Heart left ventricle (tissue), 16 donors: ENCODE data around the gene ACACA. TPM values are rescaled to one million over a fixed set of nuclear protein-coding genes. Genes with fewer than 3 reads are reported as not detected.

ENCODE experiments used
- ATAC-seq, 4 donors: fragments of 200-7000 bp; cut with Tn5 transposase; one replicate each; pipeline ENCODE4 v1.9.1; 2020 to 2022; ENCODE audit warnings: moderate library complexity in 4 of 4, mild to moderate bottlenecking in 3 of 4, moderate number of reproducible peaks in 1 of 4
- DNase-seq, 5 donors: peaks; one replicate each; pipeline ENCODE4 v3.0.0-alpha.2; 2020
- H3K27ac ChIP-seq, 12 donors: fragments of 200-600 bp; sonication (generic) in 4 of 12; one replicate each; pipeline versions ENCODE4 v1.5.0 to v1.8.0; 2016 to 2022; ENCODE audit warnings: mild to moderate bottlenecking in 2 of 12
- H3K27me3 ChIP-seq, 9 donors: fragments of 200-600 bp; sonication (generic) in 2 of 9; one replicate each; pipeline versions ENCODE4 v1.5.1 to v1.8.0; 2016 to 2022; ENCODE audit warnings: mild to moderate bottlenecking in 3 of 9
- H3K36me3 ChIP-seq, 9 donors: fragments of 200-600 bp; sonication (generic) in 2 of 9; one replicate each; pipeline versions ENCODE4 v1.5.0 to v1.8.0; 2018 to 2022; ENCODE audit warnings: mild to moderate bottlenecking in 2 of 9
- H3K4me1 ChIP-seq, 12 donors: fragments of 200-600 bp; sonication (generic) in 4 of 12; one replicate each; pipeline versions ENCODE4 v1.5.0 to v1.8.0; 2016 to 2022; ENCODE audit warnings: mild to moderate bottlenecking in 3 of 12
- H3K4me3 ChIP-seq, 12 donors: fragments of 200-600 bp; sonication (generic) in 4 of 12; one replicate each; pipeline versions ENCODE4 v1.5.0 to v1.8.0; 2017 to 2022; ENCODE audit warnings: mild to moderate bottlenecking in 9 of 12, moderate library complexity in 4 of 12
- H3K9me3 ChIP-seq, 12 donors: fragments of 200-600 bp; sonication (generic) in 4 of 12; one replicate each; pipeline versions ENCODE4 v1.5.0 to v1.8.0; 2016 to 2022; ENCODE audit warnings: mild to moderate bottlenecking in 1 of 12
- POLR2A ChIP-seq, 2 donors: fragments of 450-650 bp; IDR thresholded peaks; one replicate each; pipeline ENCODE4 v1.6.1; 2017; ENCODE audit warnings: antibody characterized with exemption in 2 of 2, mild to moderate bottlenecking in 2 of 2, moderate library complexity in 2 of 2
- WGBS, 4 donors: extraction: QIAGEN DNeasy Blood & Tissue Kit in 2 of 4; methylation state at CpG; one replicate each; pipeline versions ENCODE4 v1.1.5 to v1.1.7; 2013 to 2018; 5-methylcytosine and 5-hydroxymethylcytosine counted together
- intact Hi-C, 10 donors: fragments of 100-400 bp; cut with DNase I; formaldehyde crosslinking; loops; one replicate each; pipeline versions ENCODE4 v1.11.1 to v1.14.2; 2022
- polyA plus RNA-seq, 2 donors: library from polyadenylated mRNA; stranded (reverse); fragments of 200-250 nt; gene quantifications; one replicate each; pipeline ENCODE4 v1.2.3, GENCODE V29; 2013
- total RNA-seq, 9 donors: library from RNA; depleted of rRNA in 2 of 9; stranded (reverse); fragments of >200 nt in 2 of 9; fragmentation: NEBNext Ultra II Directional in 3 of 9; extraction: Animal tissue kit (Norgen Biotek cat#: 25700) in 3 of 9; gene quantifications; one replicate each; pipeline versions ENCODE4 v1.1.0 to v1.2.4, GENCODE V29; 2016 to 2023
- TF ChIP-seq, protein P1 (sequence below), 12 donors: fragments of 200-600 bp; sonication (generic) in 4 of 12; IDR thresholded peaks; one replicate each; pipeline versions ENCODE4 v1.5.0 to v1.8.0; 2018 to 2022; ENCODE audit warnings: antibody characterized with exemption in 12 of 12, mild to moderate bottlenecking in 5 of 12
- donor health status: ischemic (EF 13 %, LVEDD 7.1; RV severe dilation, severe dysfunction).
- donor health status: healthy with polysubstance abuse.
- donor health status: DM: no; HTN: yes; CAD: no.
- donor health status: DM: no; HTN: no; CAD: no.
- donor health status: ischemic (EF 25% LVEDD 6.9; RV normal size, moderate dysfunction).
- donor health status: ischemic (EF 25% LVEDD 5.7; RV mildly dilated, moderate dysfunction).
- donor health status: healthy.
- donor health status: DM: yes; HTN: yes; CAD: no.
- donor health status: ischemic (EF 35%, LVEDD 5.7; RV mildly dilated, moderate dysfunction).
- donor health status: nonischemic (EF 11% LVEDD 7.7; RV severe dilation, severe dysfunction).
- donor health status: DM: yes; HTN: yes; CAD: no.
- donor health status: PGD.
- donor health status: ischemic (EF 29% LVEDD 5.4; RV normal size, mild dysfunction).
- donor health status: nonischemic (EF 23%, LVEDD 6.1; RV moderate dilation, normal function).

Gene ACACA
- total and polyA plus RNA-seq, 11 donors, result 6.2 to 33.0 (median 15.8) TPM

DNA sequence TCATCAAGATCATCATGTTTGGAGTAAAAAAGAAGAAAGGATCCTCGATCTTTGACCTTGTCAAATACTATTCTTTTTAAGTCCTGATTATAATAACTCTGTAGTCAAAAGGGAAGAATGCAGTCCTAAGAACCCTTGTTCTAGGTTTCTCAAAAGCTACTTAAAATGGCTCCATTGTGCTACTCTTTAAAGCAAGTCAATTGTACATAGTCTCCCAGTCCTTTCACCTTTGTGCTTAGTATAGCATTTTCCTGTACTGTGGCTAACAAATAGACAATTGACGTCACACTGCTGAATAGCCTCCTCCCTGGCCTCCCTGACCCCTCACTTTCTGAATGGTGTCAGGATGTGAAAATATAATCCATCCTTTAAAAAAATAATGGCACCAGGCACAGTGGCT is 285.0 kb downstream of the ACACA start:
- Histone ChIP-seq H3K27ac (no peak overlapping the region), H3K27me3 (no peaks in the 10 kb centered on the region), H3K4me3 (no peak overlapping the region), H3K36me3 (peaks cover 0 to 69% (median 34%) of the 10 kb centered on the region in 9 donors), H3K9me3 (no peaks in the 10 kb centered on the region), H3K4me1 (no peaks in the 10 kb centered on the region)
- DNase-seq (no peak), ATAC-seq (no peak)
- 94 to 99% (median 97%) methylated on average over 2 of the region's 2 CpGs for WGBS, 4 donors
- intact Hi-C loops, result no loop called here
- TF ChIP-seq, protein P1, sequence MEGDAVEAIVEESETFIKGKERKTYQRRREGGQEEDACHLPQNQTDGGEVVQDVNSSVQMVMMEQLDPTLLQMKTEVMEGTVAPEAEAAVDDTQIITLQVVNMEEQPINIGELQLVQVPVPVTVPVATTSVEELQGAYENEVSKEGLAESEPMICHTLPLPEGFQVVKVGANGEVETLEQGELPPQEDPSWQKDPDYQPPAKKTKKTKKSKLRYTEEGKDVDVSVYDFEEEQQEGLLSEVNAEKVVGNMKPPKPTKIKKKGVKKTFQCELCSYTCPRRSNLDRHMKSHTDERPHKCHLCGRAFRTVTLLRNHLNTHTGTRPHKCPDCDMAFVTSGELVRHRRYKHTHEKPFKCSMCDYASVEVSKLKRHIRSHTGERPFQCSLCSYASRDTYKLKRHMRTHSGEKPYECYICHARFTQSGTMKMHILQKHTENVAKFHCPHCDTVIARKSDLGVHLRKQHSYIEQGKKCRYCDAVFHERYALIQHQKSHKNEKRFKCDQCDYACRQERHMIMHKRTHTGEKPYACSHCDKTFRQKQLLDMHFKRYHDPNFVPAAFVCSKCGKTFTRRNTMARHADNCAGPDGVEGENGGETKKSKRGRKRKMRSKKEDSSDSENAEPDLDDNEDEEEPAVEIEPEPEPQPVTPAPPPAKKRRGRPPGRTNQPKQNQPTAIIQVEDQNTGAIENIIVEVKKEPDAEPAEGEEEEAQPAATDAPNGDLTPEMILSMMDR (IDR thresholded peaks at IDR 0.05), result no peak
- no peak for TF ChIP-seq POLR2A (IDR thresholded peaks at IDR 0.05)

DNA sequence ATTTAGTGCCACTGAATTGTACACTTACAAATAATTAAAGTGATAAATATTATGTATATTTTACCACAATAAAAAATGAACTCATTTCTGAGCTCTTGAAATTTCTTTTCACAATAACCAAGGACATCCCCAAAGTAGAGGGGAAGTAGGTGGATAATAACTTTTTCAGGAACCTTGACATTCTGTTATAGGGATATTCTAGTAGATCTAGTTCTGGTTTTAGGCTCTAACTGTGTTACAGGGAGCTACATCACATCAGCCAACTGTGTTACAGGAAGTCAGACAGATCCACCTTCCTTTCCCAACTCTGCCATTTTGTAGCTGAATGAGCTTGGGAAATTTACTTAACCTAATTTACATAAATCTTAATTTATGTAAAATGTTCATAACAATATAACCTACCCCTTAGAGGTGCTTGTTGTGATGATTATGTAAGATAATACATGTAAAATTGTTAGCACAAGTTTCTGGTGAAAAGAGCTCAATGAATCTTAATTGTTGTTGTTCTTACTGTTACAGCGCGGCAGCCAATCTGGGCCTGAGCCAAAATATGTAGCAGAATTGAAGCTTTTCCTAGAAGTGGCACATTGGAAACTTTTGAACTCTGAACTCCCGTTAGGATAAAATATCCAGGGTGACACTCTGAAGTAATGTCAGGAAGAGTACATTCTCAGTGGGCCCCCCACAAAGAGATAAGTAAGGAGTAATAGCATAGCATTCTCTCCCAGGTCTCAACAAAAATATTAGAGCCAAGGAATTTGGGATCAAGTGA is 288.1 kb downstream of the ACACA start:
- ATAC-seq, result no peak
- no peak for TF ChIP-seq POLR2A (IDR thresholded peaks at IDR 0.05)
- TF ChIP-seq, protein P1 (IDR thresholded peaks at IDR 0.05), result no peak
- H3K9me3 ChIP-seq, result no peaks in the 10 kb centered on the region
- no peak overlapping the region for H3K27ac ChIP-seq
- intact Hi-C loops, result no loop called here
- H3K27me3 ChIP-seq, result no peaks in the 10 kb centered on the region
- H3K36me3 ChIP-seq, result peaks cover 0 to 56% (median 20%) of the 10 kb centered on the region in 9 donors
- WGBS, 4 donors, result 64 to 73% (median 72%) methylated on average over 3 of the region's 3 CpGs
- no peak overlapping the region for H3K4me3 ChIP-seq
- no peaks in the 10 kb centered on the region for H3K4me1 ChIP-seq
- DNase-seq, result no peak

DNA sequence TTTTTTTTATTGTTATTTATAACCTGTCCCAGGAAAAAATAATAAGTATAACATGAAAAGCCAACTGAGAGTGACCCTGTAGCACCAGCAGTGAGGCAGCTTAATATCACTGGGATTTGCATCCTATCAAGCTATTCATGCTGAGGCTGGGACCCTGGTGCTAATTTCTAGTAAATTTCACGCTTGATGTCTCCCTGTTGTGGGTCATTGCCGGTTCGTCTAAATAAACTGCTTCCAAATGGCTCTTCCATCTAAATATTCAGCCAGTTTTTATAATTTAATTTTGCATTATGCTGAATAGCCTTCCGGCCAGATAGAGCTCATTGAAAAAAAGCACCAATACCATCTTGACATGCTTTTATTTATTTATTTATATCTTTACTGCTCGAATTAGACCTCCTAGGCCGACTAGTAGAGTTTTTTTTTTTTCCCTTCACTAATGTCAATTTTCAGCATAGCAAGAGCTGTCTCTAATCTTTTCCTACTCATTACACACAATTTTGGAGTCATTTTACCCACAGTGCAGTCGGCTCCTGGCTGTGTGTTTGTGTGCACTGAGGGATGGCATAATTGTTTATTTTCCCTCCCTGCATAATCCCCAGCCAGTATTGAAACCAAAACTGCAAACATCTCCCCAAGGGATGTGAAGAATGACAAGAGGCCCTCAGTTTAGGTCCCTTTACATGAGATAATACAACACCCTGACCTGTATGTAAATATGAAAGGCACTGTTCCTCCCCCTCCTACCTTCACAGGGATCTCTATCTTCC is 289.1 kb downstream of the ACACA start:
- no peak overlapping the region for H3K4me3 ChIP-seq
- no peak for TF ChIP-seq POLR2A (IDR thresholded peaks at IDR 0.05)
- TF ChIP-seq, protein P1 (IDR thresholded peaks at IDR 0.05), result no peak
- H3K27me3 ChIP-seq, result no peaks in the 10 kb centered on the region
- no peaks in the 10 kb centered on the region for H3K9me3 ChIP-seq
- no peaks in the 10 kb centered on the region for H3K4me1 ChIP-seq
- 90 to 94% (median 94%) methylated on average over 7 of the region's 7 CpGs for whole genome bisulfite sequencing, 4 donors
- H3K27ac ChIP-seq, result no peak overlapping the region
- DNase-seq, result no peak
- peaks cover 0 to 55% (median 28%) of the 10 kb centered on the region in 9 donors for H3K36me3 ChIP-seq
- ATAC-seq, result no peak
- intact Hi-C loops, result no loop called here

DNA sequence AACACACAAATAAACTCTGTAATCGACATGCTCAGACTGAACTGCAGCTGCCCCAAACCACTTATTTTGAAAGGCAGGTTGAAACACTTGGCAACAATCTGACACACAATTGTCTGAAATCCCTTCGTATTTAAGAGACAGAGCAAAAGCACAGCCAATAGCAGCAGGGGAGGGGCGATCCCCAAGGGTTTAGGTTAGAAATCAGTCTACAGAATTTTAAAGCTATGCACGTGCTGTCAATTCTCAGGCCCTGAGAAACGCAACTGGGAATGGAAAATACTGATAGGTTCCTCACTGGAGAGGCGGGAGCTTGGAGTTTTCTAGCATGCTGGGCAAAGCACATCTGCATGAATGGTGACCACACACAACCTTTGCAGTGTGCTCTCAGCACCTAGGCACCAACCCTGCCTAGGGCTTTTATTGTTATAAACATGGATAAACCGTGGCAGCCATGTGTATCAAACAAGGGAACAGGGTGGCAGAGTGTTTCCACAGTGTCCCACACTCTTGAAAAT is 289.9 kb downstream of the ACACA start:
- DNase-seq (no peak), ATAC-seq (no peak)
- intact Hi-C loops, result no loop called here
- Histone ChIP-seq H3K4me3 (no peak overlapping the region), H3K27me3 (no peaks in the 10 kb centered on the region), H3K36me3 (peaks cover 0 to 55% (median 30%) of the 10 kb centered on the region in 9 donors), H3K4me1 (no peaks in the 10 kb centered on the region), H3K27ac (no peak overlapping the region), H3K9me3 (no peaks in the 10 kb centered on the region)
- TF ChIP-seq POLR2A (IDR thresholded peaks at IDR 0.05), result no peak
- TF ChIP-seq, protein P1 (IDR thresholded peaks at IDR 0.05), result no peak
- 79 to 84% (median 82%) methylated on average over 7 of the region's 7 CpGs for WGBS, 4 donors
